Measurements from ENCODE around the gene TRIM38. TPM values are rescaled to one million over a fixed set of nuclear protein-coding genes. Genes with fewer than 3 reads are reported as not detected.

The TRIM38 gene
- total RNA-seq, 4 donors from 2014 or later, result 9.4 to 14.4 (median 9.9) TPM

DNA sequence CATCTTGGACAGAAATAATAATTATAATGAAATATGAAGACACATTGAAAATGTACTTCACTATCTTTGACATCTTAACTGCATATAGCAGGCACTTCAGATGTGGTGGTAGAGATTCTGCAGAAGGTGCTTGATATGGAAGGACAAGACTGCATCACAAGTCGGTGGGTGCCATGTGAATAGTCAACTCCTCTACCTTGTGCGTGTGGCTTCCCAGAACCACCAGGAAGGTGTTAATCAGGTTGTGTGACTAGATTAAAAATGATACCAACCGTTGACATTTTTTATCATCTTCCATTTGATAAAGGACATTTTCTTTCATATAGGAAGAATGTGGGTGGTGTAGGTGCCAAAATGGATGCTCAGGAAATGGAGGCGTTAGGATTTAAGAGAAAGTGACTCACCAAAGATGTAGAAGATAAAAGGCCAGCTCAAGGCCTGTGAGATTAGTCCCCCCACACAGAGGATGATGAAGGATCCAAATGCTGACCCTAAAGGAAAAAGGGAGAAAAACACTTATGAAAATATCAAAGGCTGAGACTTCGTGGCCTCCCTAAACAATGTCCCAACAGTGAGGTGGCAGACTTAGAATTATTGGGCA is 44.4 kb upstream of the TRIM38 start:
- Histone ChIP-seq H3K27me3 (no peaks in the 10 kb centered on the region), H3K4me1 (no peaks in the 10 kb centered on the region), H3K4me3 (no peak overlapping the region), H3K27ac (no peak overlapping the region), H3K36me3 (no peaks in the 10 kb centered on the region), H3K9me3 (no peaks in the 10 kb centered on the region)
- in situ Hi-C loops (cut with MboI; ENCODE audit: low pct_ligation_motif_present in 1 of 4, low pct_unique_long_range_greater_than_20kb in 1 of 4, low sequenced_read_pairs in 3 of 4), result no loop called here
- 84 to 87% methylated on average over 4 to 5 of the region's 5 CpGs for WGBS, 2 donors (ENCODE audit: low coverage in 1 of 2)
- intact Hi-C loops (cut with DNase I; ENCODE audit: low total_unique reads), result no loop called here
- DNase-seq, result no peak
- TF ChIP-seq EP300 (IDR thresholded peaks at IDR 0.05; ENCODE audit: low read depth) (no peak), CTCF (IDR thresholded peaks at IDR 0.05) (no peak), POLR2A (IDR thresholded peaks at IDR 0.05) (no peak), POLR2AphosphoS5 (IDR thresholded peaks at IDR 0.05) (no peak)

DNA sequence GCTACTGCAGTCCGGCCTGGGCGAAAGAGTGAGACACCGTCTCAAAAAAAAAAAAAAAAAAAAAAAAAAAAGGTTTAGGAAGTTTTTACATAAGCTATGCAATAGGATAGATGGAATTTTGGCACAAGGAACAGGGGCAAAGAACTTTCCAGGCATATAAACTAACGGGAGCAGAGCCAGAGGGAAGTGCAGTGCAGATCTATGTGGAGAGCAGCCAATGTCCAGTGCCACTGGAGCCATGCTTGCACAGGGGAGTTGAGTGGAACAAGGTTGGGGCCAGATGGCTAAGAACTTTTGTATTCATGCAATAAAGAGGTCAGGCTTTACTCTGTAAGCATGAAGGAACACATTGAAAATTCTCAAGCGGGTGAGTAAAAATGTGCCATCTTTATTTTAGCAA is 42.9 kb upstream of the TRIM38 start:
- no peaks in the 10 kb centered on the region for H3K36me3 ChIP-seq
- H3K9me3 ChIP-seq, result no peaks in the 10 kb centered on the region
- no peaks in the 10 kb centered on the region for H3K4me1 ChIP-seq
- TF ChIP-seq POLR2AphosphoS5 (IDR thresholded peaks at IDR 0.05), result no peak
- intact Hi-C loops (cut with DNase I; ENCODE audit: low total_unique reads), result no loop called here
- 88 to 92% methylated on average over 4 to 5 of the region's 5 CpGs for WGBS, 2 donors (ENCODE audit: low coverage in 1 of 2)
- H3K4me3 ChIP-seq, result no peak overlapping the region
- H3K27ac ChIP-seq, result no peak overlapping the region
- DNase-seq, result no peak
- no peaks in the 10 kb centered on the region for H3K27me3 ChIP-seq
- in situ Hi-C loops (cut with MboI; ENCODE audit: low pct_ligation_motif_present in 1 of 4, low pct_unique_long_range_greater_than_20kb in 1 of 4, low sequenced_read_pairs in 3 of 4), result no loop called here

GRCh38 chr6:25921525-25922203 is 40.9 kb upstream of the TRIM38 start:
- Histone ChIP-seq H3K9me3 (no peaks in the 10 kb centered on the region), H3K4me1 (no peaks in the 10 kb centered on the region), H3K4me3 (no peak overlapping the region), H3K36me3 (no peaks in the 10 kb centered on the region), H3K27ac (no peak overlapping the region), H3K27me3 (no peaks in the 10 kb centered on the region)
- intact Hi-C loops (cut with DNase I; ENCODE audit: low total_unique reads) (no loop called here), in situ Hi-C loops (cut with MboI; ENCODE audit: low pct_ligation_motif_present in 1 of 4, low pct_unique_long_range_greater_than_20kb in 1 of 4, low sequenced_read_pairs in 3 of 4) (no loop called here)
- TF ChIP-seq POLR2AphosphoS5 (IDR thresholded peaks at IDR 0.05), result no peak
- TF ChIP-seq CTCF (IDR thresholded peaks at IDR 0.05), result no peak
- no peak for DNase-seq

GRCh38 chr6:25922301-25922700 is 40.3 kb upstream of the TRIM38 start:
- H3K4me3 ChIP-seq, result no peak overlapping the region
- intact Hi-C loops (cut with DNase I; ENCODE audit: low total_unique reads), result no loop called here
- H3K36me3 ChIP-seq, result no peaks in the 10 kb centered on the region
- in situ Hi-C loops (cut with MboI; ENCODE audit: low pct_ligation_motif_present in 1 of 4, low pct_unique_long_range_greater_than_20kb in 1 of 4, low sequenced_read_pairs in 3 of 4), result no loop called here
- H3K4me1 ChIP-seq, result no peaks in the 10 kb centered on the region
- no peak for DNase-seq
- no peak overlapping the region for H3K27ac ChIP-seq
- WGBS, 2 donors (ENCODE audit: low coverage in 1 of 2), result 64 to 73% methylated on average over 2 of the region's 2 CpGs
- TF ChIP-seq POLR2A (IDR thresholded peaks at IDR 0.05) (no peak), EP300 (IDR thresholded peaks at IDR 0.05; ENCODE audit: low read depth) (no peak), CTCF (IDR thresholded peaks at IDR 0.05) (no peak), POLR2AphosphoS5 (IDR thresholded peaks at IDR 0.05) (no peak)
- H3K9me3 ChIP-seq, result no peaks in the 10 kb centered on the region
- no peaks in the 10 kb centered on the region for H3K27me3 ChIP-seq

DNA sequence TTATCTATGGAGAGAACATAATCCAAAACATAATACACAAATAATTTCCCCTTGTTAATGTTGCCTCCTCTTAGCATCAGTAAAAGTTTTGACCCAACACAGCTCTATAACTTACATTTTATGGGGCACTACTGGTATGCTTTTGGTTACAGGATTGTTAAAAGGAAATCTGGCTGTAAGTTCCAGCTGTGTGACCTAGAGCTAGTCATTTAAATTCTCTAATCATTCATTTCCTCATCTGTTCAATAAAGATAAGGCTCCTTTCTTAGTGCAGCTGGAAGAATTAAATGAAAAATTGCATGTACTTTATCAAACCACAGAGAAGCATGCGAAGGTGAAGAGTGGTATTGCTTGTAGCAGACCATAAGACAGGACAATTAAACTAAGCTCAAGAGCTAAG is 36.7 kb upstream of the TRIM38 start:
- Histone ChIP-seq H3K4me1 (no peaks in the 10 kb centered on the region), H3K9me3 (no peaks in the 10 kb centered on the region), H3K27me3 (no peaks in the 10 kb centered on the region), H3K36me3 (no peaks in the 10 kb centered on the region), H3K27ac (no peak overlapping the region), H3K4me3 (no peak overlapping the region)
- in situ Hi-C loops (cut with MboI; ENCODE audit: low pct_ligation_motif_present in 1 of 4, low pct_unique_long_range_greater_than_20kb in 1 of 4, low sequenced_read_pairs in 3 of 4) (no loop called here), intact Hi-C loops (cut with DNase I; ENCODE audit: low total_unique reads) (no loop called here)
- TF ChIP-seq POLR2A (IDR thresholded peaks at IDR 0.05), result no peak
- no peak for TF ChIP-seq CTCF (IDR thresholded peaks at IDR 0.05)
- no peak for TF ChIP-seq EP300 (IDR thresholded peaks at IDR 0.05; ENCODE audit: low read depth)
- TF ChIP-seq POLR2AphosphoS5 (IDR thresholded peaks at IDR 0.05), result no peak
- WGBS, 2 donors (ENCODE audit: low coverage in 1 of 2), result 76% methylated on average over 1 of the region's 1 CpG; no CpG with 5 or more reads in 1 of the 2 donors
- DNase-seq, result no peak

Measured in transverse colon (tissue), 4 donors.